ENCODE measurements around the gene ZNF516.

ZNF516 gene

DNA sequence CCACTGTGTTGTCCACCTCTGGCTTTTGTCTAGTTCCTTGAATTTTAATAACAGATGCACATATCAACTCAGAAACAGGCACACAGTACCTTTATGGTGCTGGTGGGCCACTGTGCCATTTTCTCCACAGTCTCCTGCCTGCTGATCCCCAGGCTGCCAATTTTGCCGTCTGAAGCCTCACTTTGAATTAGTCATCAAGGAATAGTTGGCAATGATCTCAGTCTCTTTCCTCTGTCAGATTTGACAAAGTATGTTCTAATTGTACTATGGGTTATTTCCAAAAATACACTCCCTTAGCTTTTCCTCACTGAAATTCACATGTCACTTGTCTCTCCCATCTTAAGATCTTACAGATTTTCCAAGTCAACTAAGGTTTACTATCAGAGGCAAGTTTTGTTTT, 140.7 kb downstream of the ZNF516 start:
- no peak for DNase-seq

DNA sequence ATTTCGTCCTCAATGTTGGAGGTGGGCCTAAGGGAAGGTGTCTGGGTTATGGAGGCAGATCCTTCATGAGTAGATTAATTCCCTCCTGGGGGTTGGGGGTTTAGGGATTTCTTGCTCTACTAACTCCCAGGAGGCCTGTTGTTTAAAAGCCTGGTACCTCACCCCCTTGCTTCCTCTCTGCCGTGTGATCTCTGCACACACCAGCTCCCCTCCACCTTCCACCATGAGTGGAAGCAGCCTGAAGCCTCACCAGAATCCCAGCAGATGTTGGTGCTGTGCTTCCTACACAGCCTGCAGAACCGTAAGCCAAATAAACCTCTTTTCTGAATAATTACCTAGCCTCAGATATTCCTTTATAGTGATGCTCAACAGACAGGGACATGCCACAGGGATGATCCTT, 141.5 kb downstream of the ZNF516 start:
- no peak for DNase-seq

DNA sequence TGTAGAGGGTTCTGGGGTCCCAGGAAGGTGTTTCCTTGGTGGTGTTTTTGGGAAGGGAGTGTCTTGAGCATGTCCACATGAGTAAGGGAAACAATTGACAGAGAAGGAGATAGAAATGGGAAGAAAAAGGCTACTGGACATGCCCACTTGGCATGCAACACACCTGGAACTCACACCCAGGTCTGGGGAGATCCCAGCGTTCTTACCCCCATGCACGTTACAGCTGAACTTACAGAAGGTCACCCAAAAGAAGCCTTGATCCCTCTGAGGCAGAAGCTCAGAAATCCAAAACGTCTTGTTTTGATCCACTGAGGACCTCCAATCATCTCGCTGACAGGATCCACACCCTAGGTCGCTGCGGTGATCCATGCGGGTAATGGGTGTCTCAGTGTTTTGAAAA, 142.0 kb downstream of the ZNF516 start:
- DNase-seq: no peak

DNA sequence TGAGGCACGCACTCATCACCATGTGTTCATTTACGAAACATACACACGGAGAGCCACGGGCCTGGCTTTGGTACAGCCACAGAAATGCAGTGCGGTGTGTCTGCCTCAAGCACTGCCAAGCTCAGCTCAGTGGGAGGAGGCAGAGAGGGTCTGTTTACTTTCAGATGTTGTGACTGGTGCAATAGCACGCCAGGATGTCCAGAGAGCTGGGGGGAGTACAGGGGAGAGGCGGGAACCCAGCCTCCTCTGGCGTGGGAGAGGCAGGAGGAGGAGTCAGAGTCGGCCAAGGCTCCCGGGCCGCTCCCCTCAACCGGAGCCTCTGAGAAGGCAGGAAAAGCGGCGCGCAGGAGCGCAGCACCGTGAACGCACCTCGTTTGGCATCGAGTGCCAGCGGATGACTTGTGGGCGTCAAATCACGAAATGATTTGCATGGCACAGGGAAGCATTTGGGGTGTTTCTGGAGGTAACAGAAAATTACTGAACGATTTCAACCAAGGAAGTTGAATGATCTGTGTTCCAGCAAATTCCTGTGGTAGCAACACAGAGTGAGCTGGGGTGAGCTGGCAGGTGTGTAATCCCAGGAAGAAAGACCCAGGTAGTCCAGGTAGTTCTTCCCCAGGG, 143.0 kb downstream of the ZNF516 start:
- no peak for DNase-seq

DNA sequence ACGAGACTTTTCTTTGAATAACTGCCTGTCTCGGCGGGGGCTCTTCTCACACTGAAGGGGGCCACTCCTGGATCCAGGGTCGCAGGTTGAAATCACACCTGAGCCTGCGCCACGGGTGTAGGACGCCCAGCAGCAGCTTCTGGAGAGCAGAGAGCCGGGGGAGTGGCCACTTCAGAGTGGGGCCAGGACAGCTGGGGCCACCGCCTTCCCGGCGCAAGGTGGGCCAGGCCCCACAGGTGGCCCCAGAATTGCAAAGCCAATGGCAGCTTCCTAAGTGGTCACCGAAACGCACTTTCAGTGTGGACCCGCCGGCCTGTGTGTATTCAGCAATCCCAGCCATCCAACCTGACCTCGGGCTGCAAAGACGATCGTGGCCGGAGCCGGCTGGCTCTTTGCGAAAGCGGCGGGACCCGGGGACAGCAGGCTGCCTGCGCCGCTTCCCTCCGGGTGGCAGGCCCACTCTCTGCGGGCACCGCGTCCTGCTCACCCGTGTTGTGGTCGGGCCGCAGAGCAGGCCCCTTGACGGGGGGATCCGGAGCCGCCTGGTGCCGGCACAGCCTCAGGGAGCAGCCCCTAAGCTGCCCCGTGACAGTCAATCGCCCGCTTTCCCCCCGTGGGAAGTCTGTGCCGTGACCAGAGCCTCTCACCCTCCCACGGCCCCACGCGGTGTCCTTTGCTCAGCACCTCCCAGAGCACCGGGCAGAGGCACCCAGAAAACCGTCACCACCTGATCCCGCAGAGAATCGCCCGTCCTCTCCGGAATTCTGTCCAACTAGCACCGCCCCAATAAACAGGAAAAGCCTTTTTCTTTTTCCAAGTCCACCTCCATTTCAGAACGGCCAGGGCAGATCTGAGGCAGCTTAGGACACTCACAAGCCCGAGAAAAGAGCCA, 144.7 kb downstream of the ZNF516 start:
- no peak for DNase-seq

DNA sequence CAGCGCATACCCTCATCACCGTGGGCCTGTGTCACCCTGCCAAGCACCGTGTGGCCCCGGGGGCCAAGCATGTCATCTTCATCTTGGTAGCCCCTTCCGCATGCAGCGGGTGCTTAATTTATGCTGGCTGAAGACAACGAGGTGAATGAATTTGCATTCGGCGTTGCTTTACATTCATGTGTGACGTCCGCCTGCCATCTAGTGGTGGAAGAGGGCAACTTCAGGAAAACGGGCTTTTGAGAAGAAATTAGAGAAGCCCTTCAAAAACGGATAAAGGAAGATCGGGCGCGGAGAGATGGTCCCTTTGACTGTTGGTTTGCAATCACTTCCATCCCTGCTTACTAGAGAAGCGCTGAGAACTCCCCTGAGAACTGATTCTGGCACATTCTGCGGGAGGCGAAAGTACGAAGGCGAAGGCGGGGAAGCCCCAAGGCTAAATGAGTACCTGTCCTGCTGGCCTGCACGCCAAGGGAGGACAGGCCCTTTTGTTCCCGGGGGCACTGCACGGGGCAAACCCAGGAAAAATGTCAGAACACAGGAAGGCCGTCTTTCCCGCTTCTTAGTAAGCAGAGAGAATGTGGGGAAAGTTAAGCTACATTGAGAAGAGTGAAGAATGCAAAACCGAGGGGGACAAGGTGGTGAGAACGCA, 145.9 kb downstream of the ZNF516 start:
- peak; percentile 43 to 48 for DNase-seq

DNA sequence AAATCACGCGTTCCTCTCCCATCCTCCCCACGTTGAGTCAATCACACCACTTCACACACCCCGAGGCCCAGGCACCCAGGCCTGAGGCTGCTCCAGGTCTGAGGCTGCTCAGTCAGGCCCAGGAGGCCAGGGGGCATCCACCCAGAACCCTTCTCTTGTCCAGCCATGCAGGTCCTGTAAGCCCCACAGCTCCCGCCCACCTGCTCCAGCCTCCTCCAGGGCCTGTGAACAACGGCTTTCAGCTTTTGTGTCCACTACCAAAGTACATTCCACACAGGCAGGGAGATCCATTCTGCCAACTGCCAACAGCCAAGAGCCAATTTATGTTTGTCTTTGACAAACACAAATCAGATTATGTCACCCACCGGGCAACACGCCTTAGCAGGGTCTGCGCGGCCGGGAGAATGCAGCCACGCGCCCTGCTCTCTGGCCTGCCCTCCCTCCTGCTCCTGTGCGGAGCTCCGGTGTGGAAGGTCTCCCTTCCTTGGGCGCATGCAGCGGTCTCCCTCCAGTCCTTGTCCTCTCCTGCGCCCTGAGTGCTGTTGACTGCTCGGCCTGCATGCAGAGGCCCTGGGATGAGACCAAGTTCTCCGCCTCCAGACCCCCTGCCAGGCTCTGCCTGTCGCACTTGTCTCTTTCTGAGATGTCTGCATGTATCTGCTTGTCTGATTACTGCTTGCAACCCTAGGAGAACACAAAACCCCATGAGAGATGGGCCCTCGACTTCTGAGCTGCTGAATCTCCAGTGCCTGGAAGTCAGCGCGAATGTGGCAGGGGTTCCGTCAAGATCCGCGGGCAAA, 146.6 kb downstream of the ZNF516 start:
- DNase-seq: no peak

DNA sequence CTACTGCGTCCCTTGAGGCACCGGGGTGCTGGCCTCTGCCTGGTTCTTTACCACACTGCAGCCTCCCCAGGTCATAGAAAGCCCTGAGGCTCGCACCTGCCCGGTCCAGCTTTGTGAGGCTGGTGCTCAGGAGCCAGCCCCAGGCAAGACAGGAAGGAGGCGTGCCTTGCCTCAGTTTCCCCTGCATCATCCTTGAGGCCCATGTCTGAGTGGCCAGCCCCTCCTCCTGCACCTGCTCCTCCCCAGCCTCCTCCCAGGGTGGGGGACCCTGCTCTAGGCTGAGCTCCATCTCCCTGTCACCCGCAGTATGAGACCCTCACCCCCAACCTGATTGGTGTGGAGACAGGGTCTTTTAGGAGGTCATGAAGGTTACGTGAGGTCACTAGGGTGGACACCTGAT, 147.7 kb downstream of the ZNF516 start:
- no peak for DNase-seq

DNA sequence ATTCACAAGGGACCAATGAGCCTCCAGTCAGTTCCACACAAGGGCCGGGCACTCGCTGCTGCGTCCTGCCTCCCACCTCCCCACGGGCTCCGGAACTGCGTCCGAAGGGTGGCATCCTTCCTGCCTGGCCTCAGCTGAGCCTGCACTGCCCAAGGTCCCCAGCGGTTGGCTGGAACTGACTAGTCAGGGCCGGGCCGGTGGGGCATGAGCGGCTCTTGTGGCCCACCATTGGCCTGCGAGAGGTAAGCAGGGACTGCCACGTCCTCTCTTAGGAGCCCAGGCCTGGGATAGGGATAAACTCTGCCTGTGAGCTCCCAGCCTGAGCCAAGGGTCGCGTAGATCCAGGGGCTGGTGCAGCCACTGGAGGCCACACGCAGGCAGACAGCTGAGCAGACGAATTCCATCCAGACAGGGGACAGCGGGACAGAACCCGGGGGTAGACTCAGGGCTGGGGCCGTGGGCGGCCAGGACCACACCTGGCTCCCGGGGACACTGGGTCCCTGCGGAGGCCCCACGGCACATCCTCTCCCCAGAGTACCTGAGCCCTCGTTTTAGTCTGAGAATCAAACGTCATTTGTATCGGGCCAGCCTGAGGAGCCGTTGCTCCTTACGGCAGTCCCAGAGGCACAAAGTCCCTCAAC, 148.4 kb downstream of the ZNF516 start:
- DNase-seq: no peak

DNA sequence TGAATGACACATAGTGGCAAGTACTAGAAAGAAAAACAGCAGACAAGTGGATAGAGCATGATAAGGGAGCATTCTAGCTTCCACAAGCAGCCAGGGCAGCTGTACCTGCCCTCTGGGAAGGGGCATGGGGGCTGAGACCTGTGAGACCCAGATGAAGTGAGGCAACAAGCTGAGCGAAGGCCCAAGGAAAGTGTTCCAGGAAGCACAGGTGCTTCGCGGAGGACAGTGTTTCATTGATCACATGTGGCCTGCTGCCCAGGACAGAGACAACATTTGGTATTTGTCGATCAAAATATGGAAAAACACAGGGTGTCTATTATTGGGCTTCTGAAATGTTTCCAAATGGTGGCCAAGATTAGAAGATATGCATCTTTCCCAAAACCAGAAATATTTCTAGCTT, 149.1 kb downstream of the ZNF516 start:
- no peak for DNase-seq

DNA sequence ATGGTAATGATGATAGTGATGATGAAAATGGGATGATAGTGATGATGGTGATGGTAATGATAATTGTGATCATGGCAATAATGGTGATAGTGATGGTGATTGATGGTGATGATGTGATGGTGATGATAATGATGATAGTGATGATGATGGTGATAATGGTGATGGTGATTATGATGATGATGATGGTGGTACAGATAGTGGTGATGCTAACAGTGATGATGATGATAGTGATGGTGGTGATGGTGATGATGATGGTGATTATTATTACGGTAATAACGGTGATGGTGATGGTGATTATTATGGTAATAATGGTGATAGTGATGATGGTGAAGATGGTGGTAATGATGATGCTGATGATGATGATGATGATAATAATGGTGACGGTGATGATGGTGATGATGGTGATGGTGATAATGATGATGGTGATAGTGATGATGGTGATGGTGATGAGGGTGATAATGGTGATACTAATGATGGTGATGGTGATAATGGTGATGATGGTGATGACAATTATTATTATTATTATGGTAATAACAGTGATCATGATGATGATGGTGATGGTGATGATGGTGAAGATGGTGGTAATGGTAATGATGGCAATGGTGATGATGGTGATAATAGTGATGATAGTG, 151.0 kb downstream of the ZNF516 start:
- no peak for DNase-seq

DNA sequence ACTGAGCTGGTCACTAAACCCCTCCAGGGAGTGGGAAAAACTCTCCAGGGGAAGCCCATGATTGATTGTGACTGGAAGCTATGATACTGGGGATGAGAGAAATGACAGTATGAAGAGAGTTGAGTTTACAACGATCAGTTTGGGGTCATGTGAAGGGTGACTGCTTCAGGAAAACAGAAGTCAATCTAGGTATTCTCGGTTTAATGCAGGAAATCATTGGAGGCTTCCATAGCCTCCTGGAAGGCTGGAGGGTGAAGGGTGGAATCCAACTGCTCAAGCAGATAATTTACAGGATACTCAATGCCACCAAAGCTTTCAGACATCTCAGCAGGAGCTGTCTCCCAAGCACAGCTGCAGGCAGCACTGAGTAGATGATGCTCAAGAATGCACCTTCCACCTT, 154.6 kb downstream of the ZNF516 start:
- DNase-seq: no peak

DNA sequence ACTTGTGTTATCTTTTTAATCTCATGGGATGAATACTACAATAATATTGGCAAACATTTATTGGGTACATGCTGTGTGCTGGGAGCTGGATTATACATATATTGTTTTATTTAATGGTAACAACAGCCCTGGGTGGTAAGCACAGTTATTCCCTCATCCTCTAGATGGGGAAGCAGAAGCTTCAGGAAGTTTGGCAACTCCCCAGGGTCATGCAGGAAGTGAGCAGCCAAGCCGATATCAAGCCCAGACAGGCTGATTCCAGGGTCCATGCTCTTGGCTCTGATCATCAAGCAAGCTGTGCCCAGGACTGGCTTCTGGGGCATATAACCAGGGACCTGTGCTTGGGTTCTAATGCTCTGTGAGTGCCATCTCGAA, 155.8 kb downstream of the ZNF516 start:
- no peak for DNase-seq

DNA sequence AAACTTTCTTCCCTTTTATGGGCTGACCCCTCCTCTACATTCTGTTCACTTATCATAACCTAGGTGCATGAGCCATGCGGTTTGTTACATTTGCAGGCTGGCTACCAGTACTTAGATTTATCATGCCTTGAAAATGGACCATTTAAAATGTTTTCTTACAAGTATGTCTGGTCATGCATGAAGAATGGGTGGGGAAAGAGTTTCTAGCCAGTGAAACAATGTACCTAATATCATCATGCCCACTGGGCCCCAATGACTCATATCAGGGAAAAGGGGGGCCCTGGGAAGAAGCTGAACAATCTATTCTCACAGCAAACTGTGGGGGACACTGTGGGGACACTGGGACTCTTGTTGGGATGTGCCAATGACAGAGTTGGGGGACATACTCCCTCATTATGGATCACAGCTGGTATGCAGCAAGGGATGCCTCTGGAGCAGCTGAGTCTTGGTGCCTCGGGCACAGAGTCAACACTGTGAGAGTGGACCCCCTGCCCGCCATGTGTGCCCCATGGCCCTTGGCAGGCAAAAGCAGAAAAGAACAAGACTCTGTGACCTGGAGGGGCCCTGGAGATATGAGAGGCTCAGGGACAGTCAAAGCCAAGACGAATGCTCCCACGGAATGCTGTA, 156.3 kb downstream of the ZNF516 start:
- no peak for DNase-seq

DNA sequence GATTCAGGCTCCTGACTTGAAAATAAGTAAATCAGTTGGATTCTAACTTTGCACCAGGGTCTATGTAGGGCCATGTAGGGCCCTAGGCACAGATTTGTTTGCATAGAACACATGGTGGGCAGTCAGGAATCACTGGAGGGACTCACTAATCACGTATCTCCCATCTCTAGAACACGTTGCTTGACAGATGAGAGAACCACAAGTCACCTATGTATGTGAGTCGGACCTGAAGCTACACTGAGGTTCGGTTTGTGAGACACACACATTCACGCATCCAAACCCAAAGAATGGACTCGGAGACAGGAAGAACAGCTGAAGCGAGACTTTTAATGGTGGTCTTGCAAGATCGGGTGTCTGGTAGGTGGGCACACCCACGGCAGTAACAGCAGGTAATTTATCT, 157.0 kb downstream of the ZNF516 start:
- no peak for DNase-seq

DNA sequence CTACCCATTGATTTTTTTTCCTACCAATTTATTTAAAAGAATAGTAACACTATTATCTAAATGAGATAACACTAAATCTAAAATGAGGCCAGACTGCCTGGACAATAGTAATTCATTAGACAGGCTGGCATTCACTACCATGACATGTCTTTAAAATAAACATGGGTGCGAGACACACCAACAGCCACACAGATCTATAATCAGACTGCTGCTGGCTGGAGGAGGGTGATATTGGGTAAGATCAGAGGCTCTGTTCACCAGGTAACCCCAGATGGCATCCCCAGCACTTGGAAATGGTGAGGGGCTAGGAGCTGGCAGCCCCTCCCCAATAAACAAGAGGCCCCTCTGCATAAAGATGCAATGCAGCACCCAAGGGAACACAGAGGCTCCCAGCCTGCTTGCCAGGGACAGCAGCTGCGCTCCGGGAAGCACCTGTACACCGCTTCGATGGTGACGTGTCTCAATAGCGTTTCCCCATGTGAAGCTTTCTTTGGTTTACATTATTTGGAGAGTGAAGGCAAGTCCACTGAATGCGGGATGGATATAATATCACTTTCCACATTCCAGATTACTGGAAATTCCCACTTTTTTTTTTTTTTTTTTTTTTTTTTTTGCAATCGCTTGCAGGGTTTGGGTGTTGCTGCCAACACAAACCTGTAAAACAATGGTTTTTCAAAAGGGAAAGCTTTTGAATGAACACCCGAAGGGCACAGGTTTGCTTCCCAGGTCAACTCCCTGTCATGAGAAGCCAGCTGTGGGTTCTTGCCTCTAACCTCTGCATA, 159.0 kb downstream of the ZNF516 start:
- no peak for DNase-seq

DNA sequence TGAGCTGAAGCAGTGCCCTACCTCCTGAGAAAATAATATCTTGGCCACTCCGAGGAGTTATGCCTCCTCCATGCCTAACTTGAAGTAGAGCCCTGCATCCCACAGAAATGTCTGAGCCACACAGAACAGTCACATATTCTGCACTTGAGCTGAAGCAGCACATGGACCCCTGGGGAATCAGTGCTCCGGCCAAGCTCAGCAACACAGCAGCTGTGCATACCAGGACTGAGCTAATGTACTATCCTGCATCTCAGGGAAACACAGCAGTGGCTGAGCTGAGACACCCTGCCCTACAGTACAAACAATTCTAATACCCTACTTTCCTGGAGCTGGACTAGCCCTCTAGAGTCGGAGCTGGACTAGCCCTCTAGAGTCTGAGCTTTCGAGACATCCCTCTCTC, 166.9 kb downstream of the ZNF516 start:
- DNase-seq: no peak

DNA sequence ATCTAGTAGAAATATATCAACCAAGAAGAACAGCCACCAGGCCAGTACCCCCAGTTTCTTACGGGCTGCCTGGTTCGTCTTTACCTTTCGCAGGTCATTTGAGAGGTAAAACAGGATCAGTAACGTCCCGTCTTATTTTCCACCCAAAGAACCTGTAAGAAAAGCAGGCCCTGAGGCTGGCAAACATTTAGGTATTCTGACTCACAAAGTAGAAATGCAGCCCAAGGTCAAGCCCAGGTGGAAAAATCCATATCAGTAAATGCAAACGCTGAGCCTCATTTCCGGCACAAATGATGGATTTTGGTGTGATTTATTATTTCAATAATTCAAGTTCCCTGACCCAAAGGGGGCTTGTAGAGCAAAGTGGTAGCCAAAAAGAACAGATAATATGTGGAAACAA, 171.2 kb downstream of the ZNF516 start:
- DNase-seq: no peak

DNA sequence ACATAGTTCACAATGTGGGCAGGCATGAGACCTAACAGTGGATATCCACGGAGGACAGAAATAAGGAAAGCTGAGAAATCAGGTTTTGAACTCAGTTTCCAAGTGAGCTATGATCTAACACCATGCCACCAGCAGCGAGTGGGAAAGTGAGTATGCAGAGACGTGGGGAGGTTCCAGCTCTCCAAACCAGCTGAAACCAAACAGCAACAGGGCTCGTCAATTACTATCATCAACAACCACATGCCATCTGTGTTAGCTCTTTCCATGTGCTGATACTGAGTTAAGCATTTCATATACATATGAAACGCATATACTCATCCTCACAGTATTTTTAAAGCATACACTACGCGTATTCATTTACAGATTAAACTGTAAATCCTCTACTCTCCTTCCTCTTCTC, 172.4 kb downstream of the ZNF516 start:
- DNase-seq: no peak

DNA sequence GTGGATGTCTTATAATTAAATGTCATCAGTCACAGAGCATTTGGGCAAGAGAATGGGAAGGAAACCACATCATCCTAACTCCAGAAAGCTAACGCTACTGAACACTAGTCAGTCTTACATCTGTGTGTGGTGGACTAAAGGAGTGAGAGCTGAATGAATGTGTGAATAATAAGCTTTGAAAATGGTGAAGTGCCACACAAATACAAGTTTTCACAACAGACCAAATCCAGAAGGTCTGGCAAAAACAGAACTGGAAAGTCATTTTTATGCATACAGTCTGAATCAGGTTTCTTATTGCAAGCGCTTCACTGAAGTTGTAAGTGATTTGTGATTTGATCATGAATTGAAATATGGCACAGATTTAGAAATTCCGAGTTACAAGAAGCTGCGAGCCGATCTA, 175.7 kb downstream of the ZNF516 start:
- no peak for DNase-seq

DNA sequence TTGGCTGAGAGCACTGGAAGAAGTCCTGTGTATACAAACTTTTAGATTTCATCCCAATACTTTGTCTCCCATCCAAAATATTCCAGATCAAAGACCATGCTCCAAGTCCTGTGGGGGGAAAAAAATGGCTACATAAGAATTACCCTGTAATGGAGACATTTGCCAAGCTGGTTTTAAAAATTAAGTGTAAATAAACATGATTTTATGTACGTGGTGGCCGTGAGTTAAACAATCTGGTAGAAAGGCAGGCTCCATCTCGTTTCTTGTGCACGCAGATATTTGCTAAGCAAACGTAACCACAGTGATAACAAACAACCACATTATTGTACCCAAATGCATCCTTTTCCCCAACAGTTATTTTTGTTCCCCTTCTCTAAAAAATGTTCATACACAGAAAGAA, 176.4 kb downstream of the ZNF516 start:
- DNase-seq: no peak
